ENCODE measurements around the gene ZMYND12. TPM values are rescaled to one million over a fixed set of nuclear protein-coding genes. Genes with fewer than 3 reads are reported as not detected.

The ZMYND12 gene
- total RNA-seq, 4 donors from 2014 or later: 0.52 to 3.0 (median 0.76) TPM

- Histone ChIP-seq H3K36me3 (no peaks in the 10 kb centered on the region), H3K27me3 (peaks cover 25% of the 10 kb centered on the region), H3K4me3 (peak within 1 kb of the TSS; percentile 76), H3K9me3 (no peaks in the 10 kb centered on the region), H3K4me1 (peaks cover 13% of the 10 kb centered on the region), H3K27ac (no peak within 1 kb of the TSS)
- WGBS: under 1% methylated on average over 21 of the region's 101 CpGs
- TF ChIP-seq POLR2A (IDR thresholded peaks at IDR 0.05) (no peak), POLR2AphosphoS5 (IDR thresholded peaks at IDR 0.05) (no peak), EP300 (IDR thresholded peaks at IDR 0.05) (no peak)
- TF ChIP-seq, protein P1, sequence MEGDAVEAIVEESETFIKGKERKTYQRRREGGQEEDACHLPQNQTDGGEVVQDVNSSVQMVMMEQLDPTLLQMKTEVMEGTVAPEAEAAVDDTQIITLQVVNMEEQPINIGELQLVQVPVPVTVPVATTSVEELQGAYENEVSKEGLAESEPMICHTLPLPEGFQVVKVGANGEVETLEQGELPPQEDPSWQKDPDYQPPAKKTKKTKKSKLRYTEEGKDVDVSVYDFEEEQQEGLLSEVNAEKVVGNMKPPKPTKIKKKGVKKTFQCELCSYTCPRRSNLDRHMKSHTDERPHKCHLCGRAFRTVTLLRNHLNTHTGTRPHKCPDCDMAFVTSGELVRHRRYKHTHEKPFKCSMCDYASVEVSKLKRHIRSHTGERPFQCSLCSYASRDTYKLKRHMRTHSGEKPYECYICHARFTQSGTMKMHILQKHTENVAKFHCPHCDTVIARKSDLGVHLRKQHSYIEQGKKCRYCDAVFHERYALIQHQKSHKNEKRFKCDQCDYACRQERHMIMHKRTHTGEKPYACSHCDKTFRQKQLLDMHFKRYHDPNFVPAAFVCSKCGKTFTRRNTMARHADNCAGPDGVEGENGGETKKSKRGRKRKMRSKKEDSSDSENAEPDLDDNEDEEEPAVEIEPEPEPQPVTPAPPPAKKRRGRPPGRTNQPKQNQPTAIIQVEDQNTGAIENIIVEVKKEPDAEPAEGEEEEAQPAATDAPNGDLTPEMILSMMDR (IDR thresholded peaks at IDR 0.05): no peak
- DNase-seq (ENCODE audit: low spot score in 2 of 2): no peak
These were observed 75.1 kb downstream of the ZMYND12 start, which contains the start of gene RIMKLA for GRCh38 chr1:42380586-42381279. RIMKLA (plus strand) TSS chr1:42380792; CDS start chr1:42380935, 143 bp downstream.

Other genes with a start within 250 kb of the ZMYND12 start
- gene FOXJ3, start 120.8 kb downstream of the ZMYND12 start, total RNA-seq: 10 to 100 TPM; 37.0 to 71.0 (median 41.1) TPM
- under 1 TPM; 0.11 to 0.93 (median 0.54) TPM for gene RIMKLA, start 75.2 kb downstream of the ZMYND12 start, total RNA-seq
- 100 to 1,000 TPM in 1 of 4 donors, 10 to 100 TPM in 3; 50.1 to 115 (median 57.2) TPM for gene PPCS, start 521 bp upstream of the ZMYND12 start, total RNA-seq
- gene CCDC30, start 7.3 kb upstream of the ZMYND12 start, total RNA-seq: 1 to 10 TPM in 3 of 4 donors, under 1 TPM in 1; 0.64 to 5.0 (median 2.0) TPM
- 10 to 100 TPM; 28.6 to 34.4 (median 29.9) TPM for gene PPIH, start 202.4 kb upstream of the ZMYND12 start, total RNA-seq
- 100 to 1,000 TPM; 327 to 396 (median 357) TPM for gene YBX1, start 226.4 kb upstream of the ZMYND12 start, total RNA-seq